Measurements from ENCODE around the gene RASSF5.

DNA sequence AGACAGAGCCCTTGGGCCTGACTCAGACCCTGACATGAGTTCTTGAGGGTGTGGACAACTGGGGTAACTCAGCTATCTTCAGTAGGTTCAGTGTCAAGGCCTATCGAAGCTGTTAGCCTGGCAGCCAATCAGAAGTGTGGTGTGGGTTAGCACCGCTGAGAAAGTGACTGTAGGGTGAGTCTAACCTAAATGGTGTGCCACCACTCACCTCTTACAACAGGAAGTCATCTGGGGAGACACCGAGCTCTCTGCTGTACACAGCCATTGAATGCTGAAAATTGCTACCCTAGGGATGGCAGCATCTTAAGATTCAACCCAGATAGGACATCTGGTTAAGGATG lies 44.6 kb downstream of the RASSF5 start:
- TF ChIP-seq, protein P1, sequence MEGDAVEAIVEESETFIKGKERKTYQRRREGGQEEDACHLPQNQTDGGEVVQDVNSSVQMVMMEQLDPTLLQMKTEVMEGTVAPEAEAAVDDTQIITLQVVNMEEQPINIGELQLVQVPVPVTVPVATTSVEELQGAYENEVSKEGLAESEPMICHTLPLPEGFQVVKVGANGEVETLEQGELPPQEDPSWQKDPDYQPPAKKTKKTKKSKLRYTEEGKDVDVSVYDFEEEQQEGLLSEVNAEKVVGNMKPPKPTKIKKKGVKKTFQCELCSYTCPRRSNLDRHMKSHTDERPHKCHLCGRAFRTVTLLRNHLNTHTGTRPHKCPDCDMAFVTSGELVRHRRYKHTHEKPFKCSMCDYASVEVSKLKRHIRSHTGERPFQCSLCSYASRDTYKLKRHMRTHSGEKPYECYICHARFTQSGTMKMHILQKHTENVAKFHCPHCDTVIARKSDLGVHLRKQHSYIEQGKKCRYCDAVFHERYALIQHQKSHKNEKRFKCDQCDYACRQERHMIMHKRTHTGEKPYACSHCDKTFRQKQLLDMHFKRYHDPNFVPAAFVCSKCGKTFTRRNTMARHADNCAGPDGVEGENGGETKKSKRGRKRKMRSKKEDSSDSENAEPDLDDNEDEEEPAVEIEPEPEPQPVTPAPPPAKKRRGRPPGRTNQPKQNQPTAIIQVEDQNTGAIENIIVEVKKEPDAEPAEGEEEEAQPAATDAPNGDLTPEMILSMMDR (conservative IDR thresholded peaks at IDR 0.05; ENCODE audit: low read depth in 2 of 2) = no peak
- TF ChIP-seq, protein P2, sequence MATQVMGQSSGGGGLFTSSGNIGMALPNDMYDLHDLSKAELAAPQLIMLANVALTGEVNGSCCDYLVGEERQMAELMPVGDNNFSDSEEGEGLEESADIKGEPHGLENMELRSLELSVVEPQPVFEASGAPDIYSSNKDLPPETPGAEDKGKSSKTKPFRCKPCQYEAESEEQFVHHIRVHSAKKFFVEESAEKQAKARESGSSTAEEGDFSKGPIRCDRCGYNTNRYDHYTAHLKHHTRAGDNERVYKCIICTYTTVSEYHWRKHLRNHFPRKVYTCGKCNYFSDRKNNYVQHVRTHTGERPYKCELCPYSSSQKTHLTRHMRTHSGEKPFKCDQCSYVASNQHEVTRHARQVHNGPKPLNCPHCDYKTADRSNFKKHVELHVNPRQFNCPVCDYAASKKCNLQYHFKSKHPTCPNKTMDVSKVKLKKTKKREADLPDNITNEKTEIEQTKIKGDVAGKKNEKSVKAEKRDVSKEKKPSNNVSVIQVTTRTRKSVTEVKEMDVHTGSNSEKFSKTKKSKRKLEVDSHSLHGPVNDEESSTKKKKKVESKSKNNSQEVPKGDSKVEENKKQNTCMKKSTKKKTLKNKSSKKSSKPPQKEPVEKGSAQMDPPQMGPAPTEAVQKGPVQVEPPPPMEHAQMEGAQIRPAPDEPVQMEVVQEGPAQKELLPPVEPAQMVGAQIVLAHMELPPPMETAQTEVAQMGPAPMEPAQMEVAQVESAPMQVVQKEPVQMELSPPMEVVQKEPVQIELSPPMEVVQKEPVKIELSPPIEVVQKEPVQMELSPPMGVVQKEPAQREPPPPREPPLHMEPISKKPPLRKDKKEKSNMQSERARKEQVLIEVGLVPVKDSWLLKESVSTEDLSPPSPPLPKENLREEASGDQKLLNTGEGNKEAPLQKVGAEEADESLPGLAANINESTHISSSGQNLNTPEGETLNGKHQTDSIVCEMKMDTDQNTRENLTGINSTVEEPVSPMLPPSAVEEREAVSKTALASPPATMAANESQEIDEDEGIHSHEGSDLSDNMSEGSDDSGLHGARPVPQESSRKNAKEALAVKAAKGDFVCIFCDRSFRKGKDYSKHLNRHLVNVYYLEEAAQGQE (IDR thresholded peaks at IDR 0.05; ENCODE audit: unreplicated experiment) = no peak
